Erythroblast (primary cell): ENCODE data around the gene MEIS1.

Experiments
- GATA1 ChIP-seq: IDR thresholded peaks from 2 replicates; pipeline ENCODE4 v1.6.1; 2011; ENCODE audit warnings: low read depth, mild to moderate bottlenecking, control low read depth, low read length, moderate library complexity
- POLR2A ChIP-seq: IDR thresholded peaks from 2 replicates; pipeline ENCODE4 v1.6.1; 2011; ENCODE audit warnings: mild to moderate bottlenecking, low read length

GRCh38 chr2:66578687-66579106, 143.8 kb downstream of the MEIS1 start:
- TF ChIP-seq POLR2A (no peak), GATA1 (no peak)
